ENCODE measurements around the gene DHX38.

The DHX38 gene

DNA sequence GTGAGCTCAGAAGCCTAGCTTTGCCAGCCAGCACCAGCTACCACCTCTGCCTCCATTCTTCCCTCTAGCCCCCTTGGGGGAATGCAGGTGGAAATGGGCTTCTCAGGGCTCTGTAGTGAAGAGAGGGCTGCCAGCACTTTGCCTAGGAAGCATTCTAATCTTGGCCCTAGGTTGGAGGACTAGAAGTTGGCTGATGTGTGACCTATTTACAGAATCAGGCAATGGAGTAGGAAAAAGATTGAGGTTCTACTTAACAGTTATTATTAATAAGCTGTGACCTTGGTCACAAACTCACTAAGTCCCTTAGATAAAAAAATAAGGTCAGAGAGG lies 19.9 kb downstream of the DHX38 start:
- FAIRE-seq: no peak

DNA sequence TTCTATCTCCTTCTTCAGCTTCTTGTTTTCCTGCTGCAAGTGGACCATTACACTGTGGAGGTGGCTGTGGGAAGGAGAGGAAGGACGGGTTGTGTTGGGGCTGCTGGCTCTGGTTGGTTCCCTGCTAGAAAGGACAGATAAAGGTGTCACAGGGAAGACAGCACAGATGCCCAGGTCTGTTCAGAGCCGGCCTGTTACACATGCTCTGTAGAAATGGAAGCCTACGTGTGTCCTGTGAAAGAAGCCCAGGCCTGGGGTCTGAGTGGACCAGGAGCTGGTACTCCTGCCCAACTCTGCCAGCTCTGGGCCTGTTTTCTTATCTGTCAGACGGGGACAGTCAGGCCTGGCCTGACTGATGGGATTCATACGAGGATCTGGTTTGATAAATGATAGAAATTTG lies 26.4 kb downstream of the DHX38 start:
- DNase-seq (ENCODE audit: insufficient read length, low spot score): no peak

More for the DNA sequence above, 19.9 kb downstream of the DHX38 start:
- no peak for DNase-seq (ENCODE audit: insufficient read length, low spot score)

DNA sequence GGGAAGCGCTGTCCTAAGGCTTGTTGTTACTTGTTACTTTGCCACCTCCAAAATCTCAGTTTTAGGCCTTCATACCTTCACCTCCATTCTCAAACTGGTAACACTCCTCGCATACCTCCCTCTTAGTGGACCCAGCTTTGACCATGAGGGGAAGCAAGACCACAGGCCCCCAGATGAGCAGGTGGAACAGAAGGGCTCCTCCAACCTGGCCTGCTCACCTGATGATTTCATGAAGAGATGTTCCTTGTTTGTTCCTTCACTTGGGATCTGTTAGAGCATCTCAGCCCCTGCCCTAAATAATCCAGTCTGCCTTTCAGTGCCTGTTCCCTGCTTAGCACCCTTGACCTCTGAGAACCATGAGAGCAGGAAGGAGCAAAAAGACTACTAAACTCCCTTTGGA lies 28.7 kb downstream of the DHX38 start:
- DNase-seq (ENCODE audit: insufficient read length, low spot score): no peak
- no peak for FAIRE-seq

More for the DNA sequence above, 26.4 kb downstream of the DHX38 start:
- peak; percentile 4 for FAIRE-seq

DNA sequence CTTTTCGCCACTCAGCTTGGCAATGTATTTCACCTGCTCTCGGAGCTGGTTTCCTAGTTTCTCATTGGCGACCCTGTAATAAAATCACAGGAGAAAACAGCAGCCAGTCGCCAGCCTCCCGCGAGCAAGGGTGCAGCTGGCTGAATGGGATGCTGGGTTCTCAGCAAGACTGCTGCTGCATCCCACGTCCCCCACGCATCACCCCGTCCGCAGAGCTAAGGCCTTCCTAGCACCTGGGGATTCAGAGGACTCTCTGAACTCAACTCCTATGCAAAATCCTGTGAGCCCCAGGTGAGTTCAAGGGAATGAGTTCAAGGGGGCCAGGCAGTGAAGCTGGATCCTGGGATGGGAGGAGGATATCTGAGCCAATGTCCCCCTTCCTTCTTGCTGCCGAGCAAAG lies 29.3 kb downstream of the DHX38 start:
- DNase-seq (ENCODE audit: insufficient read length, low spot score) (no peak), FAIRE-seq (no peak)

DNA sequence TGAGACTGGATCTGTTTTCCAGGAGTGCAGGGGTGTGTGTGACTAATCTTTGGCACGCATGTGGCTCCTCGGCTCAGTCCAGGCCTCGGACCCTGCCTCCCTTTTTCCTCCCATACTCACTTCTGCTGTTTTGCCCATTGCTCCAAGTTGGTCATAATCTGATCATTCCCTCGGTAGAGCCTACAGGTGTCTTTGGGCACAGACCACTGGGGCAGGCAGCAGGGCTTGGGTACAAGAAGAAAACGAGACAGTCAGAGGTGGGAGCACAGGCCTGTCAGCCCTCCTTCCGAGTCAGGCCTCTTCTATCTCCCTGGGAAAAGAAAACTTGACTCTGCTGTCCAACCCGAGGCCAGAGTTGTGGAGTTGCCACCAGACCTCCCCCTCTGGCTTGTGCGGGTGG lies 29.8 kb downstream of the DHX38 start:
- no peak for DNase-seq (ENCODE audit: insufficient read length, low spot score)
- peak; percentile 38 for FAIRE-seq

DNA sequence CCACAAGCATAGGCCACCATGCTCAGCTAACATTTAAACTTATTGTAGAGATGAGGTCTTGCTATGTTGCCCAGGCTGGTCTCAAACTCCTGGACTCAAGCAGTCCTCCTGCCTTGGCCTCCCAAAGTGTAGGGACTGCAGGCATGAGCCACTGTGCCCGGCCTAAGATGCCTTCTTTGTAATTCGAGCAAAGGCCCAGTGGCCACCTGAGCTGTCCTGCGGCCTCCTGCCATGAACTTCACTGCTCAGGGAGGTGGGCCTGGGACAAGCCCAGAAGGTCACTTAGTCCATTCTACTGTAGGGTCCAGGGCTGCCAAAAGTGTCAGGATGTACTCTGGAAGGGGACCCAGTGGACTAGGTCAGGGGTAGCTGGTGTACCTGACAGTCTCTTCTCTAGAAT lies 30.5 kb downstream of the DHX38 start:
- no peak for DNase-seq (ENCODE audit: insufficient read length, low spot score)
- no peak for FAIRE-seq

DNA sequence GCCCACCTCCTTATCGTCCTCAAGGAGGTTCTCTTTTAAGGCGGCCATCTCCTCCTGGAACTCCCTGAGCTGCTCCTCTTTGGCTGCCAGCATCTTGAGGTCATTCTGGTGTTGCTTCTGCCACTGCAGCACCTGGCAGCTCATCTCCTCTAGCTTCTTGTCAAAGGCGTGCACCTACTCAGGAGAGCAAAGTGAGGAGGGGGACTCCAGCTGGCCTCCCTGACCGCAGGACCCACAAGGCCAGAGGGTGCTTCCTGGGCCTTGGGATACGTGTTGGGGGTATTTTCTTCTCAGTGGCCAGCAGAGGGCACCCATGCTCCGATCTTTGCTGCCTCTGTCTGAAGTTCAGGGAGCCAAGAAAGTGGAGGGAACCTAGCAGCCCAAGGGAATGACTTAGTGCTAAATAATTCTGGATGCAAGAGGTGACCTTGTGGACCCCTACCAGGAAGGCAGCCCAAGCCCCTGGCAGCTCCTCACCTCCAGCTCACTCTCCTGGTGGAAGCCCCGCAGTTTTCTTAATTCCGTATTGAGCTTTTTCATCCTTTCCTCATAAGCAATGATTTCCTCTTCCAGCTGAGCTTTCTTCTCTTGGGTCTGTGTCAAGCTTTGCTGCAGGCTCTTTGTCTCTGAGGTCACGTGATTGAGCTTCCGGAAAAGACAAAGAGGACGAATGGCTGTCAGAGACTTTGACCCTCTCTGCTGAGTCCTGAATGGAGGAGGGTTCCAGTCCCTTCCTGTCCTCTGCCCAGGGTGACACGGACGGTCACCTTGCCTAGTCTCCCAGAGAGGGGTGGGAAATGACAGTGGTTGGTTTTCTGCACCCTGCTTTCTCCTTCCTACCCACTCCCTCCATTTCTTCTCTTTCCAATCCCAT lies 31.4 kb downstream of the DHX38 start:
- FAIRE-seq (peak; percentile 95), DNase-seq (ENCODE audit: insufficient read length, low spot score) (peak; percentile 93)

DNA sequence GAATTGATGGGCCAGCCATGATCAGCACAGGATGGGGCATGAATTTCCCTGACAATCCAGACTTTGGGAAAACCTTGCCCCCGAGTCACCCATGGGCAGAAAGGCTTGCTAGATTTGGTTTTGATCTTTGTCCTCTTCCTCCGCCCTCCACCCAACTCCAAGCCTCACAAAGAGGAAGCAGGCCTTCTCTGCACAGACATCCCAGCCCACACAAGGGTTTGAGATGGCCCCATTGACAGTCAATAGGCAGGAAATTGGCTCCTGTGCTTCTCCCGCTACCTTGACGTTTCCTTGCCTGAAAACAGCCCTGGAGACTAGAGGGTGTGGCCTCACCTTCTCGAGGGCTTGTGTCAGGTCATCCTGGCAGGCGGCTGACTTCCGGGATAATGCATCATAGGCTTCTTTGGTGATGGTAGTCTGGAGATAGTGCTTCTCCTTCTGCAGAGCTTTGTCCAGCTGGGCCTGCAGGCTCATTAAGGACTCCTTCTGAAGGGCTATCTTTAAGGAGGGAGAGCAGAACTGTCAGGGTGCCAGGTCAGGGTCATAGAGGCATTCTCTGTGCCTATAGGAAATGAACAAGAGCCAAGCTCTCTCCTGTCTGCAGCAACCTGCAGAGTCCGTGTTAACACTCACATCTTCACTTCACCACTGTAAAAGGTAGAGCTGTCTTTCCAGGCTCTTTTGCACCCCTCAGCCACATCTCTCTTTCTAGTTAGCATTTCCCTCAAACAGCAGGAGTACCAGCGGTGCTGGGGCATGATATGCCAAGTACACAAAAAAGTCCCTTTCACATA lies 32.2 kb downstream of the DHX38 start:
- DNase-seq (ENCODE audit: insufficient read length, low spot score) (no peak), FAIRE-seq (peak; percentile 16)

DNA sequence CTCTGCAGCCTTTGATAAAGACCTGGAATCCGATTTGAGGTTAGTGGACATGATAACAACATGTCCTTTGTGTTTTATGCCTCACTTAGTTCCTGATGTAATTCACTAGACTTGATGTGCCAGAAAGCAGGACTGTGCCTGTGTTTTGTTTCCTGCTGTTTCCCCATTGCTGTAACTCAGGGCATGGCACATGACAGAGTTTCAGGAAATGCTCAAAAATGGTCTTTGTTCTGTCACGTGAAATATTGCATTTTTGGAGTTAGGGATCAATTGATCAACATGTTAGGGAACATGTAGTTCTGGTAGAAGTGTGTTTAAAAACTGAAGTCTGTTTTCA lies 32.8 kb downstream of the DHX38 start:
- FAIRE-seq (peak; percentile 92), DNase-seq (ENCODE audit: insufficient read length, low spot score) (no peak)

DNA sequence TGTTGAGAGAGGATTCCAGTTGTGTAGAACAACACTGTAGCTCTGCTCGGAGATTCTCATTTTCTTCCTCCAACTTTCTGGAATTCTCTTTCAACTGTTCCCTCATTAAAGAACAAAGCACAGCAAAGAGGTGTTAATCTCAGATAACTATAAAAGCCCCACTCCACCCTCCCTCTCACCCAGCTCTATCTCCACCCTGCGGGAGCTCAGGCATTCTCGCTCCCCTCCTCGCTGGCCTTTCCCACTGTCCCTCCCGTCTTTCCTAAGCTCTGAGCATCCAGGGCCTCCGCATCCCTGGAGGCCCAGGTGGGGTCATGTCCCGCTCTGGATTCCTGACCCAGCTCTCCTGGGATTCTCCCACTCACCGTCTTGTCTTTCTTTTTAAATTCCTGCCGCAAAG lies 35.1 kb downstream of the DHX38 start:
- no peak for FAIRE-seq
- DNase-seq (ENCODE audit: insufficient read length, low spot score): no peak

DNA sequence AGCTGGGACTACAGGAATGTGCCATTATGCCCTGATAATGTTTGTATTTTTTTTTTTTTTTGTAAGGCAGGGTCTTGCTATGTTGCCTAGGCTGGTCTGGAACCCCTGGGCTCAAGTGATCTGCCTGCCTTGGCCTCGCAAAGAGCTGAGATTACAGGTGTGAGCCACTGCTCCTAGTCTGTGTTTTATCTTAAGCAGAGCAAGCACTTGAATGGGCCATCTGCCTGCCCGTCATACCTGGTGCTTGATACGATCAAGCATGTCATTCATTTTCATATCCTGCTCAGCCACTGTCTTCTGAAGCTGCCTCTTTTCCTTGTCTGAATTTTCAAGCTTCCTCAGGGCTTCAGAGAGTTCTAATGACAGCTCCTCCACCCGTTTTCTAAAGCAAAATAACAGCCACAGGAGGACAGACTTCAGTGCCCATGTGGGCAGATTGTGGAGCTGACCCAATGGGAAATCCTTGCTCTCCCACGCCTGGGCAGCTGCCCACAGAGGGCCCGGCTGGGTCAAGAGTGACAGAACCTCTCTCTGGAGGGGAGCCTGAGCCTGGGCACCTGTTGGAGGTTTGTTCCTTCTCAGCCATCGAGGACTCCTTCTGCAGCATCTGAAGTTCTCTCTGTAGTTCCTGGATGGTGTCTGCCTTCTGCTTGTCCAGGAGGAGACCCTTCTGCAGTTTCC lies 36.5 kb downstream of the DHX38 start:
- DNase-seq (ENCODE audit: insufficient read length, low spot score) (no peak), FAIRE-seq (no peak)

DNA sequence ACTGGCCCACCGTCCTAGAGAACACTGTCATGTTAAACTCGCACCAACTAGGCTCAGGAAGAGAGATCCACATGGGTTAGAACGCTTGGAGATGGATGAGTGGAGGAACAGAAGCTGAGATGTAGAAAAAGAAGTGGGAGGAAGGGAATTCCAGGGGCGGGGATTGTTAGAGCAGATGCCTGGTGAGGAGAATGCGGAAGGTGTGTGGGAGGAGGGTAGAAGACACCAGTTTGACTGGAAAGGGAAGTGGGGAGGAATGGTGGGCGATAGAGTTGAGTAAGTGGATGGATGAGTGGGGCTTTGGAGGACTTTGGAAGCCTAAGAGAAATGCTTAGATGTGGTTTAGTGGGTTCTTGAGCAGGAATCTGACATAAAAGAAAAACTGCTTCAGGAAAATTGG lies 37.4 kb downstream of the DHX38 start:
- no peak for FAIRE-seq
- no peak for DNase-seq (ENCODE audit: insufficient read length, low spot score)

DNA sequence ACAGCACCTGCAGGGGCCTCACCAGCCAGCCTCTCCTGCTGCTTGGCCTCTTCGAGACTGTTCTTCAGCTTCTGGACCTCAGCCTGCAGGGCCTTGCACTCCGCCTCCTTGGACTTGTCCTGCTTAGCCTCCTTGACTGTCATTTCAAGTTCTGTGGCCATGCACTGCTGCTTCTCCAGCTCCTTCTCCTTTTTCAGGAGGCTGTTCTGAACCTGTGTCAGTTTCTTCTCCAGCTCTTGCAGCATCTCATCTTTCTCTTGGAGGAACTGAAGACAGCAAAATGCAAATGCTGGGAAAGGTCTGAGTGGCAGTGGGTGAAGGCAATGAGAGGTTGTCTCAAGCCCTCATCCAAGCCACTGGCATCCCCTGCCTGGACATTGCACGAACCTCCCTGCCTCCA lies 39.1 kb downstream of the DHX38 start:
- no peak for FAIRE-seq
- DNase-seq (ENCODE audit: insufficient read length, low spot score): no peak

DNA sequence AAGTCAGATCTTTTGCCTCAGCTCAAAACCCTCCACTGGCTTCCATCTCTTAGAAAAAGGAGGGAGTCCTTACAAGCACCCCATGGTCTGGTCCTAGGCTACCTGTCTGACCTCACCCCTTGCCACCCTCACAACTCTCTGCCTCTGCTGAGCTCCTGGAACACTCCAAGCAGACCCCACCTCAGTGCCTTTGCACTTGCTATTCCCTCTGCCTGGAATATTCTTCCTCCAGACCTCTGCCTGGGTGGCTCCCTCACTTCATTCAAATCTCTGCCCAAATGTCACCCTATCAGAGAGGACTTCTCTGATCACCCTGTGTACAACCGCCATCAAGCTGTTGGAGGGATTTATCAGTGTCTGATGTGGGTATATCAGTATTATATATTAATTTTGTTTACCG lies 40.9 kb downstream of the DHX38 start:
- no peak for FAIRE-seq
- no peak for DNase-seq (ENCODE audit: insufficient read length, low spot score)

DNA sequence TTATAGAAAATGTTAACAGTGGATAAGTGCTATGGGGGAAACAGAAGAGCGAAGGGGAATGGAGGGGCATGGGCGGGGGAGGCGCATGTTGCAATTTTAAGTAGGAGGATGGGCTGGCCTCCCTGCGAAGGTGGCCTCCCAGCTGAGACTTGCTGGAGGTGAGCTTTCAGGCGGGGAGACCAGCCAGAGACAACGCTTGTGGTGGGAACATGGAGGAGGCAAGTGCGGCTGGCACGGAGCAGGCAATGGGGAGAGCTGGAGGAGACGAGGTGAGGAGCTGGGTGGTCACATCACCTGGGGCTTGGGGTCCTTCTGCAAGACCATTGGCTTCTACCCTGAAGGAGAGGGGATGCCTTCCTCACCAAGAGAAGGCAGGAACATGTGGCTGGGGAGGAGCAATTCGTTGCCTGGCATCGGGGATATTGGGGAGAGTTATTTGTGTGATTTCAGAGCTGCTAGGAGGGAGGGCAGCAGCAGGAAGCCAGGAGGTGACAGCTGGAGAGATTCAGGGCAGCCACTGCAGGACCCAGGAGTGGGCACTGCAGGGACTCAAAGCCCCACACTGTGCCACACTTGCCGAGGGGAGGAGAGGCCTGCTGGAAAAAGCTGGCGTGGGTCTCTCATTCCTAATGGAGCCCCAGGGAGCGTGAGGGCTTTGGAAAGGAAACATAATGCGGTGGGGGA lies 43.9 kb downstream of the DHX38 start:
- DNase-seq (ENCODE audit: insufficient read length, low spot score): no peak
- FAIRE-seq: peak; percentile 51

DNA sequence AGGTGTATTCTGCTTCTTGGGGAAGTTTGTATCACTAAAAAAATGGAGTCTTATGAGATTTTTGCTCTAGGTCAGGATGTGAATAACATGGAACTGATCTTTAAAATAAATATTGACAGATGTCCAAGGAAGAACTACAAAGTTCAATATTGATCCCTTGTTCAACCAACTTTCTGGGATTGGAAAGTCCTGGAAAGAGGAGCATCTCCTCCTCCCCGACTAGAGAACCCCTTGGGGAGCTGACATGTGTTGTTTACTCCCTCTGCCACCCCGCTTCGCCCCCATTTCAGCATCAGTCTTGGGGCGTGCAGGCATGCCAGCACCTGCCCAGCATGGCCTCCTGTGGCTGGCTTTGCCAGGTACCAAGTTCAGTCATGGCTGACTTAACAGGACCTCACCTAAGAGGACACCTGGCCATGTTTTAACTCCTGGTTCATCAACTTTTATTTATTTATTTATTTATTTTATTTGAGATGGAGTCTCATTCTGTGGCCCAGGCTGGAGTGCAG lies 44.5 kb downstream of the DHX38 start:
- DNase-seq (ENCODE audit: insufficient read length, low spot score) (no peak), FAIRE-seq (no peak)

DNA sequence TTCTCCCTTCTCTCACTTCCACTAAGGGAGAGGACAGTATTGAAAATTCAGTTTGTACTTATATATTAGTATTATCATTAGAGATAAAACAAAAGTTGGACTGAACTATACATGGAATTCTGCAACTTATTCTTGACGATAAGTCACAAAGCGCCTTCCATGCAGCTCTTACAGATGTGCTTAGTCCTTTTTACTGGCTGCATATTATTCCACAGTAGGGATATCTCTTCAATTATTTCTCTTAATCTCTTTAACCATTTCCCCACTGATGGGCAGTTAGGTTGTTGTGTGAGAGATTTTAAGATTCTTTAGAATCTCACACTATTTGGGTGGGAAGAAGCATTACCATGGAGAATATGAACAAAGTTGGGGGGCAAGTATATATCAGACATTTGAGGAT lies 46.3 kb downstream of the DHX38 start:
- FAIRE-seq: no peak
- DNase-seq (ENCODE audit: insufficient read length, low spot score): no peak

DNA sequence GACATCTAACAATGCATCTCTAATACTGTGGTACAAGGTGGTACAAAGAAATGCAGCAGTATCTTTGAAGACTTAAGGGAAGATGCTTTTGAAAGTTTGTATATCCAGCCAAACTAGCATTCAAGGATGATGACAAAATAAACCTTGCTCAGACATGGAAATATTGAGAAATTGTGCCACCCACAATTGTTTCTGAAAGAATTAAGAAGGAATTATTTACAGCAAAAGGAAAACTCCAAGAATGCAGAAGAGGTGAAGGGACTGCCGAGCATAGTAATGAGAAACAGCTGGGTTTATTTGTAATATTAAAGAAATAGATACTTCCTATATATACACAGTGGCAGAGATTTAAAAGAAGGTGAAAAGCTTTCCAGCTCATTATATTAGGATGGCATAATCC lies 48.8 kb downstream of the DHX38 start:
- no peak for DNase-seq (ENCODE audit: insufficient read length, low spot score)
- FAIRE-seq: no peak

DNA sequence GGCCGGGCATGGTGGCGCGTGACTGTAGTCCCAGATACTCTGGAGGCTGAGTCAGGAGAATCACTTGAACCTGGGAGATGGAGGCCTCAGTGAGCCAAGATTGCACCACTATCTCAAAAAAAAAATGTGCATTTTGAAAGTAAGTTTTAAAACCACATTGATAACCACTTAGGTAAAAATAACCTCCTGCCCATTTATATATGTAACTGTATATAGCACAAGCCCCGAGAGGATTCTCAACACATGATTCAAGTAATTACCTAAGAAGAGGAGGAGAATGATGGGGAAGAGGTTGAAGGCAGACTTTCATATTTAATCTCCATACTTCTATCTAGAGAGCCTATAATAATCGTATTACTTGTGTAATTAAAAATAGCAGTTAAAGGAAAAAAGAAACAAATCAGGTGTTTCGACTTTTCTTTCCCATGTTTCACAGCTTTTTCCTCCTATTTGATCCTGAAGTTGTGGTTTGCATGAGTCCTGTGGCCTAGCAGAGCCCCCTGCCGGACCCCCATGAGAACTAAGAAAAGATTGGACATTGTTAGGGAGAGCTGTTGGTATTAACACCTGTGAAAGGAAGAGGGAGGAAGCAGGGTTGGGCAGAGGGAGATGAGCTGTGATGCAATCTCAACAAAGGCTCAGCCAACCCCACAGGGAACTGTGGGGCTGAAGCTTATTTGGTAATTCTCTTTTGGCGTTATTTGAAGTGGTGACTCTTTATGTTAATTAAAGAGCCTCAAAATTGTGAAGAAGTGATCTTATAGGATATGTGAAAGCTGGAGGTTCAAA lies 56.2 kb downstream of the DHX38 start:
- FAIRE-seq (peak; percentile 63), DNase-seq (ENCODE audit: insufficient read length, low spot score) (peak; percentile 33)

DNA sequence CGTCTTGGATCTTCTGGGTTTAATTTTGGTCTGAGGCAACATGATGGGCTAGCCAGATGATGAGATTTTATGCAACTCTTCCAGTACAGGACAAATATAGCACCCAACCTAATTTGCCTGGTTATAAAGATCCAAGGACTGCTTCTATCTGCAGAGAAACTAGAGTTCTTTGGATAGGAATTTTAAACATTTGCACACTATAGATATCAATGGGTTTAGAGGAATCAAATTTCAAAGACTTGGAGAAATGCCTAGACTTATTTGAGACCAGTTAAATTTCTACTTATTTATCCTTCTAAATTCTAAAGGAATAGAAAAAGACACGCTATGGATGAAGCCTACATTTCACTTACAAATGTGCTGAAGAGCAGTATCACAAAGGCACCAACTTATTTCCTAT lies 65.7 kb downstream of the DHX38 start:
- DNase-seq (ENCODE audit: insufficient read length, low spot score) (no peak), FAIRE-seq (no peak)
